HEK293 (cell line): ENCODE results near the gene ITIH3.

Experiments used
- CTCF ChIA-PET: fragments of 350-600 bp; formaldehyde crosslinking; extraction: SDS; loops from one replicate; lab custom pipeline; 2021; ENCODE audit warnings: antibody characterized with exemption; lab: Yijun Ruan, JAX
- POLR2A ChIA-PET: fragments of 300-600 bp; formaldehyde crosslinking; extraction: SDS; loops from one replicate; lab custom pipeline; 2020; ENCODE audit warnings: antibody characterized with exemption, inconsistent platforms; lab: Yijun Ruan, JAX
- H3K27ac ChIP-seq: fragments of 200-500 bp; sonication (Bioruptor generic); 2 replicates; pipeline ENCODE4 v1.5.1; 2014; ENCODE audit warnings: low read depth, low read length, control low read depth, inconsistent platforms; ENCODE audit errors: extremely low read depth
- H3K36me3 ChIP-seq, 2 experiments: fragments of 200-500 bp in 1 of 2; sonication (Bioruptor generic) in 1 of 2; 1 replicate in 1 of 2; 2 replicates in 1 of 2; pipeline ENCODE4 v1.5.1; 2014 to 2017; ENCODE audit warnings: inconsistent platforms in 2 of 2, low read length in 2 of 2; ENCODE audit not compliant: control insufficient read depth in 2 of 2, insufficient read depth in 1 of 2
- H3K4me1 ChIP-seq: fragments of 200-500 bp; sonication (Bioruptor generic); 2 replicates; pipeline ENCODE4 v1.5.1; 2014; ENCODE audit warnings: mild to moderate bottlenecking, low read length, inconsistent platforms; ENCODE audit not compliant: control insufficient read depth, insufficient read depth
- H3K4me3 ChIP-seq: 2 replicates; pipeline ENCODE4 v1.5.1; 2011; ENCODE audit warnings: low read depth, mild to moderate bottlenecking, control low read depth, low read length, moderate library complexity
- H3K9me3 ChIP-seq: fragments of 200-500 bp; sonication (Bioruptor generic); 2 replicates; pipeline ENCODE4 v1.5.1; 2014; ENCODE audit warnings: low read depth, low read length, inconsistent platforms; ENCODE audit not compliant: control insufficient read depth, insufficient read depth
- FEZF1 ChIP-seq: fragments of 450-650 bp; formaldehyde crosslinking; IDR thresholded peaks from 2 replicates; pipeline ENCODE4 v1.5.1; 2016; ENCODE audit warnings: missing biosample characterization, missing genetic modification characterization
- KLF7 ChIP-seq: fragments of 450-650 bp; formaldehyde crosslinking; IDR thresholded peaks from 2 replicates; pipeline ENCODE4 v1.5.1; 2016; ENCODE audit warnings: missing biosample characterization, missing genetic modification characterization, borderline replicate concordance
- ZEB2 ChIP-seq: fragments of 450-650 bp; formaldehyde crosslinking; IDR thresholded peaks from 2 replicates; pipeline ENCODE4 v1.5.1; 2016; ENCODE audit warnings: missing biosample characterization, missing genetic modification characterization
- ZFP3 ChIP-seq: fragments of 450-650 bp; formaldehyde crosslinking; IDR thresholded peaks from 2 replicates; pipeline ENCODE4 v1.5.1; 2016; ENCODE audit warnings: low read depth, missing biosample characterization, missing genetic modification characterization
- ZNF10 ChIP-seq: fragments of 450-650 bp; formaldehyde crosslinking; IDR thresholded peaks from 2 replicates; pipeline ENCODE4 v1.5.1; 2017; ENCODE audit warnings: missing biosample characterization, missing genetic modification characterization
- ZNF112 ChIP-seq: fragments of 450-650 bp; formaldehyde crosslinking; IDR thresholded peaks from 2 replicates; pipeline ENCODE4 v1.5.0; 2017; ENCODE audit warnings: missing biosample characterization, missing genetic modification characterization
- ZNF155 ChIP-seq: fragments of 450-650 bp; formaldehyde crosslinking; IDR thresholded peaks from 2 replicates; pipeline ENCODE4 v1.5.1; 2016; ENCODE audit warnings: missing biosample characterization, missing genetic modification characterization
- ZNF2 ChIP-seq: fragments of 450-650 bp; formaldehyde crosslinking; IDR thresholded peaks from 2 replicates; pipeline ENCODE4 v1.5.1; 2016; ENCODE audit warnings: missing biosample characterization, missing genetic modification characterization
- ZNF266 ChIP-seq: fragments of 450-650 bp; formaldehyde crosslinking; IDR thresholded peaks from 2 replicates; pipeline ENCODE4 v1.5.1; 2016; ENCODE audit warnings: missing biosample characterization, missing genetic modification characterization, low read depth
- ZNF341 ChIP-seq: fragments of 450-650 bp; formaldehyde crosslinking; IDR thresholded peaks from 2 replicates; pipeline ENCODE4; 2016; ENCODE audit warnings: low read depth, missing biosample characterization, missing genetic modification characterization
- ZNF391 ChIP-seq: fragments of 450-650 bp; formaldehyde crosslinking; IDR thresholded peaks from 2 replicates; pipeline ENCODE4 v1.5.1; 2016; ENCODE audit warnings: low read depth, missing biosample characterization, missing genetic modification characterization, borderline replicate concordance
- ZNF473 ChIP-seq: fragments of 450-650 bp; formaldehyde crosslinking; IDR thresholded peaks from 2 replicates; pipeline ENCODE4 v1.5.1; 2017; ENCODE audit warnings: missing biosample characterization, missing genetic modification characterization
- ZNF548 ChIP-seq: fragments of 450-650 bp; formaldehyde crosslinking; IDR thresholded peaks from 2 replicates; pipeline ENCODE4 v1.5.1; 2016; ENCODE audit warnings: missing biosample characterization, missing genetic modification characterization
- ZNF561 ChIP-seq: fragments of 450-650 bp; IDR thresholded peaks from 2 replicates; pipeline ENCODE4 v1.5.1; 2018; ENCODE audit warnings: missing biosample characterization, missing genetic modification characterization, borderline replicate concordance
- ZNF664 ChIP-seq: fragments of 450-650 bp; formaldehyde crosslinking; IDR thresholded peaks from 2 replicates; pipeline ENCODE4 v1.5.1; 2016; ENCODE audit warnings: missing biosample characterization, missing genetic modification characterization
- ZNF701 ChIP-seq: fragments of 450-650 bp; formaldehyde crosslinking; IDR thresholded peaks from 2 replicates; pipeline ENCODE4 v1.5.1; 2016; ENCODE audit warnings: missing biosample characterization, missing genetic modification characterization
- ZNF768 ChIP-seq: fragments of 450-650 bp; formaldehyde crosslinking; IDR thresholded peaks from 2 replicates; pipeline ENCODE4 v1.5.1; 2018; ENCODE audit warnings: missing biosample characterization, mild to moderate bottlenecking, missing genetic modification characterization
- ZSCAN23 ChIP-seq: fragments of 450-650 bp; formaldehyde crosslinking; IDR thresholded peaks from 2 replicates; pipeline ENCODE4 v1.5.1; 2016; ENCODE audit warnings: missing biosample characterization, missing genetic modification characterization
- TF ChIP-seq, protein P1 (sequence below): fragments of 450-650 bp; formaldehyde crosslinking; IDR thresholded peaks from 2 replicates; pipeline ENCODE4 v1.5.1; 2016; ENCODE audit warnings: missing biosample characterization, missing genetic modification characterization
- TF ChIP-seq, protein P2 (sequence below): fragments of 450-650 bp; formaldehyde crosslinking; IDR thresholded peaks from 2 replicates; pipeline ENCODE4 v1.5.1; 2016; ENCODE audit warnings: missing biosample characterization, missing genetic modification characterization
- TF ChIP-seq, protein P3 (sequence below): fragments of 450-650 bp; formaldehyde crosslinking; IDR thresholded peaks from 2 replicates; pipeline ENCODE4 v1.5.1; 2017; ENCODE audit warnings: missing biosample characterization, missing genetic modification characterization
- TF ChIP-seq, protein P4 (sequence below): fragments of 450-650 bp; formaldehyde crosslinking; IDR thresholded peaks from 2 replicates; pipeline ENCODE4 v1.5.1; 2016; ENCODE audit warnings: missing biosample characterization, missing genetic modification characterization, low read depth
- TF ChIP-seq, protein P5 (sequence below): fragments of 450-650 bp; IDR thresholded peaks from 2 replicates; pipeline ENCODE4 v1.5.1; 2018; ENCODE audit warnings: missing biosample characterization, missing genetic modification characterization

The ITIH3 gene

DNA sequence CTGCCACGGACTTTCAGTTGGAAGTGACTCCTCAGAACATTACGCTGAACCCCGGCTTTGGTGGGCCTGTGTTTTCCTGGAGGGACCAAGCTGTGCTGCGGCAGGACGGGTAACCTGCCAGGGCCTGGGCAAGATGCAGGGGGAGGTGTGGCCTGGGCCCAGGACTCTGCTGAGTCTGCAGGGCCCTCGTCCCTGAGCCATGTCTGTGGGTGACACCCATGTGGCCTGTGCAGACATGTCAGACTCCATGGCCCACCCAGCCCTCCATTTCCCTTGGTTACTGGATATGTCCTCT lies 4.9 kb upstream of the ITIH3 start:
- CTCF ChIA-PET, result interaction anchor here (1.5 kb wide), 1 partner anchor 9 kb away, joined by 5 read pairs; no protein-coding TSS in a partner anchor
- H3K9me3 ChIP-seq, result no peaks in the 10 kb centered on the region

DNA sequence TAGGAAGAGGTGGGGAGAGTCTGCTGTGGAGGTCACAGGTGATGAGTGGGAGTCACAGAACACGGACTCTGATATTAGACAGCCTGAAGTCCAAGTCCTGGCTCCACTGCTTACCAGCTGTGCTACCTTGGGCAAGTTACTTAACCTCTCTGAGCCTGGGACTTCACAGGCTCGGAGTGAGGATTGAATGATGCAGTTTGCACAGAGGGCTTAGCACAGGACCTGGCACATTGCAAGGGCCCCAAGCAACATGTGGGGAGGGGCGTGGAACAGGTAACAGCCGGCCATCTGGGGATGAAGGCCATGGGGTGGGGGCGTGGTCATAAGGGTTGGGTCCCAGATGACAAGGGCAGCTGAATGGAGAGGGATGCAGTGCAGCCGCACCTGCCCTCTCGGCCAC lies 4.3 kb upstream of the ITIH3 start:
- H3K9me3 ChIP-seq, result no peaks in the 10 kb centered on the region
- H3K4me1 ChIP-seq, result no peaks in the 10 kb centered on the region
- POLR2A ChIA-PET, result no interaction called here
- no peak overlapping the region for H3K27ac ChIP-seq
- H3K4me3 ChIP-seq, result no peak overlapping the region
- no peak for TF ChIP-seq ZNF266 (tag by site-specific recombination)
- TF ChIP-seq ZNF768 (tag by site-specific recombination), result peak; percentile 72; the same call in 1 of the 2 replicates
- TF ChIP-seq ZNF391 (tag by site-specific recombination), result no peak
- TF ChIP-seq, all 188 proteins: peak for 1
- CTCF ChIA-PET, result interaction anchor here (1.5 kb wide), 1 partner anchor 8 kb away, joined by 5 read pairs; no protein-coding TSS in a partner anchor
- no peaks in the 10 kb centered on the region for H3K36me3 ChIP-seq

More for the DNA sequence above, 4.9 kb upstream of the ITIH3 start:
- Histone ChIP-seq H3K27ac (no peak overlapping the region), H3K4me1 (no peaks in the 10 kb centered on the region), H3K4me3 (no peak overlapping the region), H3K36me3 (no peaks in the 10 kb centered on the region)
- POLR2A ChIA-PET, result no interaction called here
- TF ChIP-seq, protein P1, sequence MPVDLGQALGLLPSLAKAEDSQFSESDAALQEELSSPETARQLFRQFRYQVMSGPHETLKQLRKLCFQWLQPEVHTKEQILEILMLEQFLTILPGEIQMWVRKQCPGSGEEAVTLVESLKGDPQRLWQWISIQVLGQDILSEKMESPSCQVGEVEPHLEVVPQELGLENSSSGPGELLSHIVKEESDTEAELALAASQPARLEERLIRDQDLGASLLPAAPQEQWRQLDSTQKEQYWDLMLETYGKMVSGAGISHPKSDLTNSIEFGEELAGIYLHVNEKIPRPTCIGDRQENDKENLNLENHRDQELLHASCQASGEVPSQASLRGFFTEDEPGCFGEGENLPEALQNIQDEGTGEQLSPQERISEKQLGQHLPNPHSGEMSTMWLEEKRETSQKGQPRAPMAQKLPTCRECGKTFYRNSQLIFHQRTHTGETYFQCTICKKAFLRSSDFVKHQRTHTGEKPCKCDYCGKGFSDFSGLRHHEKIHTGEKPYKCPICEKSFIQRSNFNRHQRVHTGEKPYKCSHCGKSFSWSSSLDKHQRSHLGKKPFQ (tag by site-specific recombination), result no peak
- TF ChIP-seq ZNF2 (tag by site-specific recombination), result no peak
- TF ChIP-seq, protein P2, sequence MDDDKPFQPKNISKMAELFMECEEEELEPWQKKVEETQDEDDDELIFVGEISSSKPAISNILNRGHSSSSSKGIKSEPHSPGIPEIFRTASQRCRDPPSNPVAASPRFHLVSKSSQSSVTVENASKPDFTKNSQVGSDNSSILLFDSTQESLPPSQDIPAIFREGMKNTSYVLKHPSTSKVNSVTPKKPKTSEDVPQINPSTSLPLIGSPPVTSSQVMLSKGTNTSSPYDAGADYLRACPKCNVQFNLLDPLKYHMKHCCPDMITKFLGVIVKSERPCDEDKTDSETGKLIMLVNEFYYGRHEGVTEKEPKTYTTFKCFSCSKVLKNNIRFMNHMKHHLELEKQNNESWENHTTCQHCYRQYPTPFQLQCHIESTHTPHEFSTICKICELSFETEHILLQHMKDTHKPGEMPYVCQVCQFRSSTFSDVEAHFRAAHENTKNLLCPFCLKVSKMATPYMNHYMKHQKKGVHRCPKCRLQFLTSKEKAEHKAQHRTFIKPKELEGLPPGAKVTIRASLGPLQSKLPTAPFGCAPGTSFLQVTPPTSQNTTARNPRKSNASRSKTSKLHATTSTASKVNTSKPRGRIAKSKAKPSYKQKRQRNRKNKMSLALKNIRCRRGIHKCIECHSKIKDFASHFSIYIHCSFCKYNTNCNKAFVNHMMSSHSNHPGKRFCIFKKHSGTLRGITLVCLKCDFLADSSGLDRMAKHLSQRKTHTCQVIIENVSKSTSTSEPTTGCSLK (tag by site-specific recombination), result no peak
- no peak for TF ChIP-seq ZNF664
- TF ChIP-seq, protein P3, sequence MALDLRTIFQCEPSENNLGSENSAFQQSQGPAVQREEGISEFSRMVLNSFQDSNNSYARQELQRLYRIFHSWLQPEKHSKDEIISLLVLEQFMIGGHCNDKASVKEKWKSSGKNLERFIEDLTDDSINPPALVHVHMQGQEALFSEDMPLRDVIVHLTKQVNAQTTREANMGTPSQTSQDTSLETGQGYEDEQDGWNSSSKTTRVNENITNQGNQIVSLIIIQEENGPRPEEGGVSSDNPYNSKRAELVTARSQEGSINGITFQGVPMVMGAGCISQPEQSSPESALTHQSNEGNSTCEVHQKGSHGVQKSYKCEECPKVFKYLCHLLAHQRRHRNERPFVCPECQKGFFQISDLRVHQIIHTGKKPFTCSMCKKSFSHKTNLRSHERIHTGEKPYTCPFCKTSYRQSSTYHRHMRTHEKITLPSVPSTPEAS, result no peak
- no peak for TF ChIP-seq ZNF701 (tag by site-specific recombination)
- TF ChIP-seq, protein P4, sequence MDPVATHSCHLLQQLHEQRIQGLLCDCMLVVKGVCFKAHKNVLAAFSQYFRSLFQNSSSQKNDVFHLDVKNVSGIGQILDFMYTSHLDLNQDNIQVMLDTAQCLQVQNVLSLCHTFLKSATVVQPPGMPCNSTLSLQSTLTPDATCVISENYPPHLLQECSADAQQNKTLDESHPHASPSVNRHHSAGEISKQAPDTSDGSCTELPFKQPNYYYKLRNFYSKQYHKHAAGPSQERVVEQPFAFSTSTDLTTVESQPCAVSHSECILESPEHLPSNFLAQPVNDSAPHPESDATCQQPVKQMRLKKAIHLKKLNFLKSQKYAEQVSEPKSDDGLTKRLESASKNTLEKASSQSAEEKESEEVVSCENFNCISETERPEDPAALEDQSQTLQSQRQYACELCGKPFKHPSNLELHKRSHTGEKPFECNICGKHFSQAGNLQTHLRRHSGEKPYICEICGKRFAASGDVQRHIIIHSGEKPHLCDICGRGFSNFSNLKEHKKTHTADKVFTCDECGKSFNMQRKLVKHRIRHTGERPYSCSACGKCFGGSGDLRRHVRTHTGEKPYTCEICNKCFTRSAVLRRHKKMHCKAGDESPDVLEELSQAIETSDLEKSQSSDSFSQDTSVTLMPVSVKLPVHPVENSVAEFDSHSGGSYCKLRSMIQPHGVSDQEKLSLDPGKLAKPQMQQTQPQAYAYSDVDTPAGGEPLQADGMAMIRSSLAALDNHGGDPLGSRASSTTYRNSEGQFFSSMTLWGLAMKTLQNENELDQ, result no peak
- TF ChIP-seq KLF7 (tag by site-specific recombination), result no peak
- no peak for TF ChIP-seq ZNF112 (tag by site-specific recombination)

DNA sequence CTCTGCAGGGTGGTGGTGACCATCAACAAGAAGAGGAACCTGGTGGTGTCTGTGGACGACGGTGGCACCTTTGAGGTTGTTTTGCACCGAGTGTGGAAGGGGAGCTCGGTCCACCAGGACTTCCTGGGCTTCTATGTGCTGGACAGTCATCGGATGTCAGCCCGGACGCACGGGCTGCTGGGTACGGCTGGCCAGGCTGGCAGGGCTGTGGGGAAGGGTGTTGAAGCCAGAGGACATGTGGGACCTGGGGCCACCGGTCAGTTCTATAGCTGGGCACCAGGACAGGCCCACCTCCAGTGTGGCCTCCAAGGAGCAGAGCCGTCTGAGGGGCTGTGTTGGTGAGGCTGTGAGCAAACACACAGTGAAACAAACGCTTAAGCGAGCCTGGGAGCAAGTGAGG lies 3.9 kb upstream of the ITIH3 start:
- ChIA-PET CTCF (interaction anchor here (0.6 to 1.5 kb wide), 2 partner anchors 8 to 93 kb away, joined by 3 to 5 read pairs; no protein-coding TSS in a partner anchor), POLR2A (no interaction called here)
- TF ChIP-seq, protein P5, sequence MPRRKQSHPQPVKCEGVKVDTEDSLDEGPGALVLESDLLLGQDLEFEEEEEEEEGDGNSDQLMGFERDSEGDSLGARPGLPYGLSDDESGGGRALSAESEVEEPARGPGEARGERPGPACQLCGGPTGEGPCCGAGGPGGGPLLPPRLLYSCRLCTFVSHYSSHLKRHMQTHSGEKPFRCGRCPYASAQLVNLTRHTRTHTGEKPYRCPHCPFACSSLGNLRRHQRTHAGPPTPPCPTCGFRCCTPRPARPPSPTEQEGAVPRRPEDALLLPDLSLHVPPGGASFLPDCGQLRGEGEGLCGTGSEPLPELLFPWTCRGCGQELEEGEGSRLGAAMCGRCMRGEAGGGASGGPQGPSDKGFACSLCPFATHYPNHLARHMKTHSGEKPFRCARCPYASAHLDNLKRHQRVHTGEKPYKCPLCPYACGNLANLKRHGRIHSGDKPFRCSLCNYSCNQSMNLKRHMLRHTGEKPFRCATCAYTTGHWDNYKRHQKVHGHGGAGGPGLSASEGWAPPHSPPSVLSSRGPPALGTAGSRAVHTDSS, result no peak
- TF ChIP-seq FEZF1 (no peak), ZEB2 (tag by site-specific recombination) (no peak), ZNF10 (no peak), ZSCAN23 (tag by site-specific recombination) (no peak), ZNF548 (tag by site-specific recombination) (no peak), ZNF155 (tag by site-specific recombination) (no peak), ZFP3 (tag by site-specific recombination) (no peak), ZNF341 (tag by site-specific recombination) (no peak), ZNF473 (tag by site-specific recombination) (no peak), ZNF561 (tag by site-specific recombination) (no peak)

More for the DNA sequence above, 3.9 kb upstream of the ITIH3 start:
- H3K36me3 ChIP-seq, result no peaks in the 10 kb centered on the region
- no peak overlapping the region for H3K27ac ChIP-seq
- no peak overlapping the region for H3K4me3 ChIP-seq
- no peaks in the 10 kb centered on the region for H3K9me3 ChIP-seq
- H3K4me1 ChIP-seq, result no peaks in the 10 kb centered on the region
